SK-N-SH treated with all-trans-retinoic acid at 6 μM for 48 hours (cell line): ENCODE results near the gene GRK5.

ENCODE experiments used
- ATAC-seq: fragments of 200-7000 bp; cut with Tn5 transposase; 3 replicates; pipeline ENCODE4 v1.9.1; 2020; ENCODE audit warnings: mild to moderate bottlenecking, moderate library complexity
- ARNTL ChIP-seq: fragments of 450-650 bp; formaldehyde crosslinking; IDR thresholded peaks from 2 replicates; pipeline ENCODE4 v1.5.0; 2020; ENCODE audit warnings: low read depth, mild to moderate bottlenecking, moderate library complexity, borderline replicate concordance
- BACH2 ChIP-seq: fragments of 250-450 bp; sonication (Bioruptor Pico); IDR thresholded peaks from 2 replicates; pipeline ENCODE4 v1.9.0; 2021; ENCODE audit warnings: mild to moderate bottlenecking, borderline replicate concordance
- CSDC2 ChIP-seq: fragments of 250-450 bp; sonication (Bioruptor Pico); IDR thresholded peaks from 2 replicates; pipeline ENCODE4 v1.5.0; 2020; ENCODE audit warnings: mild to moderate bottlenecking, moderate library complexity
- ESRRG ChIP-seq: fragments of 250-450 bp; sonication (Bioruptor Pico); IDR thresholded peaks from 2 replicates; pipeline ENCODE4 v1.6.1; 2021; ENCODE audit warnings: mild to moderate bottlenecking
- GLIS3 ChIP-seq: fragments of 250-450 bp; sonication (Bioruptor Pico); IDR thresholded peaks from 2 replicates; pipeline ENCODE4 v1.5.0; 2020; ENCODE audit warnings: mild to moderate bottlenecking, moderate library complexity
- ISL1 ChIP-seq: fragments of 250-450 bp; sonication (Bioruptor Pico); IDR thresholded peaks from 2 replicates; pipeline ENCODE4 v2.1.2; 2022; ENCODE audit warnings: mild to moderate bottlenecking, moderate library complexity
- OSR1 ChIP-seq: fragments of 250-450 bp; sonication (Bioruptor Pico); IDR thresholded peaks from 2 replicates; pipeline ENCODE4 v1.8.0; 2022; ENCODE audit warnings: moderate library complexity, mild to moderate bottlenecking, inconsistent platforms
- PPARA ChIP-seq: fragments of 250-450 bp; sonication (Bioruptor Pico); IDR thresholded peaks from 2 replicates; pipeline ENCODE4 v1.5.0; 2020; ENCODE audit warnings: mild to moderate bottlenecking, borderline replicate concordance
- RARB ChIP-seq: fragments of 250-450 bp; sonication (Bioruptor Pico); IDR thresholded peaks from 2 replicates; pipeline ENCODE4 v1.8.0; 2021; ENCODE audit warnings: mild to moderate bottlenecking, moderate library complexity
- SNAI2 ChIP-seq: fragments of 250-450 bp; sonication (Bioruptor Pico); IDR thresholded peaks from 2 replicates; pipeline ENCODE4 v1.5.0; 2020; ENCODE audit warnings: mild to moderate bottlenecking, moderate library complexity
- TCF4 ChIP-seq: fragments of 250-450 bp; sonication (Bioruptor Pico); IDR thresholded peaks from 2 replicates; pipeline ENCODE4 v1.8.0; 2021; ENCODE audit warnings: mild to moderate bottlenecking, moderate library complexity, borderline replicate concordance
- TOX ChIP-seq: fragments of 250-450 bp; sonication (Bioruptor Pico); IDR thresholded peaks from 2 replicates; pipeline ENCODE4 v1.8.0; 2021; ENCODE audit warnings: mild to moderate bottlenecking, moderate library complexity, borderline replicate concordance
- ZC3H10 ChIP-seq: fragments of 250-450 bp; sonication (Bioruptor Pico); IDR thresholded peaks from 2 replicates; pipeline ENCODE4 v1.5.1; 2021; ENCODE audit warnings: mild to moderate bottlenecking, moderate library complexity
- ZFP3 ChIP-seq: fragments of 250-450 bp; sonication (Bioruptor Pico); IDR thresholded peaks from 2 replicates; pipeline ENCODE4 v1.5.0; 2020; ENCODE audit warnings: mild to moderate bottlenecking, moderate library complexity
- ZFP30 ChIP-seq: fragments of 450-650 bp; formaldehyde crosslinking; IDR thresholded peaks from 2 replicates; pipeline ENCODE4 v1.5.0; 2022; ENCODE audit warnings: mild to moderate bottlenecking, moderate library complexity
- ZNF565 ChIP-seq: fragments of 450-650 bp; formaldehyde crosslinking; conservative IDR thresholded peaks from 2 replicates; pipeline ENCODE4 v1.5.0; 2020; ENCODE audit warnings: low read depth, mild to moderate bottlenecking, moderate library complexity
- ZNF70 ChIP-seq: fragments of 450-650 bp; formaldehyde crosslinking; IDR thresholded peaks from 2 replicates; pipeline ENCODE4 v1.5.0; 2020; ENCODE audit warnings: mild to moderate bottlenecking, moderate library complexity
- ZNF8 ChIP-seq: fragments of 450-650 bp; formaldehyde crosslinking; IDR thresholded peaks from 2 replicates; pipeline ENCODE4 v1.5.0; 2020; ENCODE audit warnings: mild to moderate bottlenecking, moderate library complexity
- TF ChIP-seq, protein P1 (sequence below): fragments of 250-450 bp; sonication (Bioruptor Pico); IDR thresholded peaks from 2 replicates; pipeline ENCODE4 v1.5.1; 2020; ENCODE audit warnings: low read depth, mild to moderate bottlenecking, moderate library complexity
- TF ChIP-seq, protein P2 (sequence below): fragments of 250-450 bp; sonication (Bioruptor Pico); IDR thresholded peaks from 2 replicates; pipeline ENCODE4 v1.5.1; 2021; ENCODE audit warnings: mild to moderate bottlenecking, moderate library complexity
- TF ChIP-seq, protein P3 (sequence below): fragments of 250-450 bp; sonication (Bioruptor Pico); IDR thresholded peaks from 2 replicates; pipeline ENCODE4 v1.8.0; 2021; ENCODE audit warnings: low read depth, mild to moderate bottlenecking, moderate library complexity, borderline replicate concordance
- TF ChIP-seq, protein P4 (sequence below): fragments of 250-450 bp; sonication (Bioruptor Pico); IDR thresholded peaks from 2 replicates; pipeline ENCODE4 v1.5.0; 2020; ENCODE audit warnings: mild to moderate bottlenecking, moderate library complexity
- TF ChIP-seq, protein P5 (sequence below): fragments of 250-450 bp; sonication (Bioruptor Pico); IDR thresholded peaks from 2 replicates; pipeline ENCODE4 v1.8.0; 2020; ENCODE audit warnings: mild to moderate bottlenecking, moderate library complexity, borderline replicate concordance

The GRK5 gene

DNA sequence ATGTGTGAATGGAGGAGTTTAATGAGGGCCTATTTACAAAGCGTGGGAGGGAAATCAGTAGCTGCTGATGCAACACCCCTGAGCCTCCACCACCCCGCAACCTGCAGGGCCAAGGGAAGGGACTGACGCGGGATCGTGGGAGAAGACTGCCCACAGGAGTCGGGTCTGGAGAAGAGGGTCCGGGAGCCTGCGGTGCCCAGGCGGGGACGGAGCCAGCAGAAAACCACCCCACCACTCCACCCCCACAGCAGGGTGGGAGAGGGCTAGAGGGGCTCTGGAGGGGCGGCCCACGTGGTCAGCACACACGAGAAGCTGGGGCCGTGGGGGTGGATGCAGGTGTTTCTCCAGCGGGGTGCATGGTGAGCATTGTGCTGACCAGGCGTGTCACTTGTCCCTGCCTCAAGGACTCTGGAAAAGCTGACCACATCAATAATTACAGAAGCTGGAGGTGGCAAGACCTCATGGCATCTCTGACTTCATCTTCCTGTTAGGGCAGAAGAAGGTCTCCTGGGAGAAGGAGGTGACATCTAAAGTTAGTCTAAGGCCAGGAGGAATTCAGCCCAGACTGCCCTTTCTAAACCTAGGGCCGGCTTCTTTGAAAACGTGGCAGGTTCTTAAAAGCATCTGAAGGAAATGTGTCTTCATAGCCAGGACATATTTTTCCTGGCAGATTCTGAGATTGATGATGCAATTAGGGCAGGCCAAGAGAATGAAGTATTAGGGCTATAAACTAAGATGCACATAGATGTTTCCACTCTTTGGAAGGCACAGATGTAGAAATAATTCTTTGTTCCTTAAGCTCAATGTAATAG, 184.3 kb downstream of the GRK5 start:
- ATAC-seq: no peak
- TF ChIP-seq ARNTL (CRISPR knock-in tag): no peak
- TF ChIP-seq ZNF565 (CRISPR knock-in tag): no peak
- TF ChIP-seq GLIS3 (CRISPR knock-in tag): no peak
- TF ChIP-seq SNAI2: no peak
- TF ChIP-seq, protein P1, sequence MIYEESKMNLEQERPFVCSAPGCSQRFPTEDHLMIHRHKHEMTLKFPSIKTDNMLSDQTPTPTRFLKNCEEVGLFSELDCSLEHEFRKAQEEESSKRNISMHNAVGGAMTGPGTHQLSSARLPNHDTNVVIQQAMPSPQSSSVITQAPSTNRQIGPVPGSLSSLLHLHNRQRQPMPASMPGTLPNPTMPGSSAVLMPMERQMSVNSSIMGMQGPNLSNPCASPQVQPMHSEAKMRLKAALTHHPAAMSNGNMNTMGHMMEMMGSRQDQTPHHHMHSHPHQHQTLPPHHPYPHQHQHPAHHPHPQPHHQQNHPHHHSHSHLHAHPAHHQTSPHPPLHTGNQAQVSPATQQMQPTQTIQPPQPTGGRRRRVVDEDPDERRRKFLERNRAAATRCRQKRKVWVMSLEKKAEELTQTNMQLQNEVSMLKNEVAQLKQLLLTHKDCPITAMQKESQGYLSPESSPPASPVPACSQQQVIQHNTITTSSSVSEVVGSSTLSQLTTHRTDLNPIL (CRISPR knock-in tag): no peak
- TF ChIP-seq, protein P2, sequence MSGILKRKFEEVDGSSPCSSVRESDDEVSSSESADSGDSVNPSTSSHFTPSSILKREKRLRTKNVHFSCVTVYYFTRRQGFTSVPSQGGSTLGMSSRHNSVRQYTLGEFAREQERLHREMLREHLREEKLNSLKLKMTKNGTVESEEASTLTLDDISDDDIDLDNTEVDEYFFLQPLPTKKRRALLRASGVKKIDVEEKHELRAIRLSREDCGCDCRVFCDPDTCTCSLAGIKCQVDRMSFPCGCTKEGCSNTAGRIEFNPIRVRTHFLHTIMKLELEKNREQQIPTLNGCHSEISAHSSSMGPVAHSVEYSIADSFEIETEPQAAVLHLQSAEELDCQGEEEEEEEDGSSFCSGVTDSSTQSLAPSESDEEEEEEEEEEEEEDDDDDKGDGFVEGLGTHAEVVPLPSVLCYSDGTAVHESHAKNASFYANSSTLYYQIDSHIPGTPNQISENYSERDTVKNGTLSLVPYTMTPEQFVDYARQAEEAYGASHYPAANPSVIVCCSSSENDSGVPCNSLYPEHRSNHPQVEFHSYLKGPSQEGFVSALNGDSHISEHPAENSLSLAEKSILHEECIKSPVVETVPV (CRISPR knock-in tag): no peak
- TF ChIP-seq RARB (CRISPR knock-in tag): no peak
- TF ChIP-seq PPARA (CRISPR knock-in tag): no peak
- TF ChIP-seq BACH2 (CRISPR knock-in tag): no peak
- no peak for TF ChIP-seq ZFP30 (CRISPR knock-in tag)
- no peak for TF ChIP-seq ISL1
- TF ChIP-seq OSR1 (CRISPR knock-in tag): no peak
- no peak for TF ChIP-seq ZNF70 (CRISPR knock-in tag)
- TF ChIP-seq ESRRG (CRISPR knock-in tag): no peak
- no peak for TF ChIP-seq CSDC2 (CRISPR knock-in tag)
- TF ChIP-seq, protein P3, sequence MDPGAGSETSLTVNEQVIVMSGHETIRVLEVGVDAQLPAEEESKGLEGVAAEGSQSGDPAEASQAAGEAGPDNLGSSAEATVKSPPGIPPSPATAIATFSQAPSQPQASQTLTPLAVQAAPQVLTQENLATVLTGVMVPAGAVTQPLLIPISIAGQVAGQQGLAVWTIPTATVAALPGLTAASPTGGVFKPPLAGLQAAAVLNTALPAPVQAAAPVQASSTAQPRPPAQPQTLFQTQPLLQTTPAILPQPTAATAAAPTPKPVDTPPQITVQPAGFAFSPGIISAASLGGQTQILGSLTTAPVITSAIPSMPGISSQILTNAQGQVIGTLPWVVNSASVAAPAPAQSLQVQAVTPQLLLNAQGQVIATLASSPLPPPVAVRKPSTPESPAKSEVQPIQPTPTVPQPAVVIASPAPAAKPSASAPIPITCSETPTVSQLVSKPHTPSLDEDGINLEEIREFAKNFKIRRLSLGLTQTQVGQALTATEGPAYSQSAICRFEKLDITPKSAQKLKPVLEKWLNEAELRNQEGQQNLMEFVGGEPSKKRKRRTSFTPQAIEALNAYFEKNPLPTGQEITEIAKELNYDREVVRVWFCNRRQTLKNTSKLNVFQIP (CRISPR knock-in tag): no peak
- TF ChIP-seq, protein P4, sequence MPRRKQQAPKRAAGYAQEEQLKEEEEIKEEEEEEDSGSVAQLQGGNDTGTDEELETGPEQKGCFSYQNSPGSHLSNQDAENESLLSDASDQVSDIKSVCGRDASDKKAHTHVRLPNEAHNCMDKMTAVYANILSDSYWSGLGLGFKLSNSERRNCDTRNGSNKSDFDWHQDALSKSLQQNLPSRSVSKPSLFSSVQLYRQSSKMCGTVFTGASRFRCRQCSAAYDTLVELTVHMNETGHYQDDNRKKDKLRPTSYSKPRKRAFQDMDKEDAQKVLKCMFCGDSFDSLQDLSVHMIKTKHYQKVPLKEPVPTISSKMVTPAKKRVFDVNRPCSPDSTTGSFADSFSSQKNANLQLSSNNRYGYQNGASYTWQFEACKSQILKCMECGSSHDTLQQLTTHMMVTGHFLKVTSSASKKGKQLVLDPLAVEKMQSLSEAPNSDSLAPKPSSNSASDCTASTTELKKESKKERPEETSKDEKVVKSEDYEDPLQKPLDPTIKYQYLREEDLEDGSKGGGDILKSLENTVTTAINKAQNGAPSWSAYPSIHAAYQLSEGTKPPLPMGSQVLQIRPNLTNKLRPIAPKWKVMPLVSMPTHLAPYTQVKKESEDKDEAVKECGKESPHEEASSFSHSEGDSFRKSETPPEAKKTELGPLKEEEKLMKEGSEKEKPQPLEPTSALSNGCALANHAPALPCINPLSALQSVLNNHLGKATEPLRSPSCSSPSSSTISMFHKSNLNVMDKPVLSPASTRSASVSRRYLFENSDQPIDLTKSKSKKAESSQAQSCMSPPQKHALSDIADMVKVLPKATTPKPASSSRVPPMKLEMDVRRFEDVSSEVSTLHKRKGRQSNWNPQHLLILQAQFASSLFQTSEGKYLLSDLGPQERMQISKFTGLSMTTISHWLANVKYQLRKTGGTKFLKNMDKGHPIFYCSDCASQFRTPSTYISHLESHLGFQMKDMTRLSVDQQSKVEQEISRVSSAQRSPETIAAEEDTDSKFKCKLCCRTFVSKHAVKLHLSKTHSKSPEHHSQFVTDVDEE (CRISPR knock-in tag): no peak
- TF ChIP-seq TOX (CRISPR knock-in tag): no peak
- TF ChIP-seq TCF4 (CRISPR knock-in tag): no peak
- TF ChIP-seq, protein P5, sequence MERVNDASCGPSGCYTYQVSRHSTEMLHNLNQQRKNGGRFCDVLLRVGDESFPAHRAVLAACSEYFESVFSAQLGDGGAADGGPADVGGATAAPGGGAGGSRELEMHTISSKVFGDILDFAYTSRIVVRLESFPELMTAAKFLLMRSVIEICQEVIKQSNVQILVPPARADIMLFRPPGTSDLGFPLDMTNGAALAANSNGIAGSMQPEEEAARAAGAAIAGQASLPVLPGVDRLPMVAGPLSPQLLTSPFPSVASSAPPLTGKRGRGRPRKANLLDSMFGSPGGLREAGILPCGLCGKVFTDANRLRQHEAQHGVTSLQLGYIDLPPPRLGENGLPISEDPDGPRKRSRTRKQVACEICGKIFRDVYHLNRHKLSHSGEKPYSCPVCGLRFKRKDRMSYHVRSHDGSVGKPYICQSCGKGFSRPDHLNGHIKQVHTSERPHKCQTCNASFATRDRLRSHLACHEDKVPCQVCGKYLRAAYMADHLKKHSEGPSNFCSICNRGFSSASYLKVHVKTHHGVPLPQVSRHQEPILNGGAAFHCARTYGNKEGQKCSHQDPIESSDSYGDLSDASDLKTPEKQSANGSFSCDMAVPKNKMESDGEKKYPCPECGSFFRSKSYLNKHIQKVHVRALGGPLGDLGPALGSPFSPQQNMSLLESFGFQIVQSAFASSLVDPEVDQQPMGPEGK (CRISPR knock-in tag): no peak

DNA sequence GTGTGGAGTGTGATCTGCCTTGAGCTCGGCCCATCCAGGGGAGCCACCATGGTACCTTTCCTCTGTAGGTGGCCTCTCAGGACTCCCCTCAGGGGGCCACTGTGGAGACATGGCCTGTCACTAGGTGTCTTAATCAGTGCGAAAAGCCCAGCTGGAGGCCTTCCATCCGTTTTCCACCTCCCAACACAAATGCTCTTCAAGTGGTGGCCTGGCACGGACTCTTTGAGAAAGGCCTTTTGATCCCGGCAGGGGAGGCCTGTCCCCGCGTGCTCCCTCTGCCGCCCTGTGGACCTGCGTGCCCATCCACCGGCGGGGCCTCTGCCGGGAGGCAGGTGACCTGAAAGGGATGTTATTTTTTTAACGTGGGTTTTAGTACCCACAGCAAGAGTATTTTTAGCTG, 185.6 kb downstream of the GRK5 start:
- no peak for ATAC-seq
- TF ChIP-seq, protein P3 (CRISPR knock-in tag): no peak
- TF ChIP-seq OSR1 (CRISPR knock-in tag) (no peak), ZC3H10 (CRISPR knock-in tag) (no peak), ESRRG (CRISPR knock-in tag) (no peak), SNAI2 (no peak), ARNTL (CRISPR knock-in tag) (no peak), ISL1 (no peak), ZFP3 (CRISPR knock-in tag) (no peak), BACH2 (CRISPR knock-in tag) (no peak), ZNF8 (CRISPR knock-in tag) (no peak), ZNF565 (CRISPR knock-in tag) (no peak)
- TF ChIP-seq, protein P5 (CRISPR knock-in tag): no peak
- TF ChIP-seq, protein P4 (CRISPR knock-in tag): no peak
